ENCODE data around the gene RSPH1.

DNA sequence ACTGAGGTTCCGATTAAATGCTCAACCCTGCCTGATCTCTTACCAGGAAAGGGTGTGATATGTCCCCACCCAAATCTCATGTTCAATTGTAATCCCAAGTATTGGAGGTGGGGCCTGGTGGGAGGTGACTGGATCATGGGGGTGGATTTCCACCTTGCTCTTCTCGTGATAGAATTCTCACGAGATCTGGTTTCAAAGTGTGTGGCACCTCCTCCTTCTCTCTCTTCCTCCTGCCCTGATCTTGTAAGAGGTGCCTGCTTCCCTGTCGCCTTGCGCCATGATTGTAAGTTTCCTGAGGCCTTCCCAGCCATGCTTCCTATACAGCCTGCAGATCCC is 34.9 kb downstream of the RSPH1 start:
- TF ChIP-seq, protein P1, sequence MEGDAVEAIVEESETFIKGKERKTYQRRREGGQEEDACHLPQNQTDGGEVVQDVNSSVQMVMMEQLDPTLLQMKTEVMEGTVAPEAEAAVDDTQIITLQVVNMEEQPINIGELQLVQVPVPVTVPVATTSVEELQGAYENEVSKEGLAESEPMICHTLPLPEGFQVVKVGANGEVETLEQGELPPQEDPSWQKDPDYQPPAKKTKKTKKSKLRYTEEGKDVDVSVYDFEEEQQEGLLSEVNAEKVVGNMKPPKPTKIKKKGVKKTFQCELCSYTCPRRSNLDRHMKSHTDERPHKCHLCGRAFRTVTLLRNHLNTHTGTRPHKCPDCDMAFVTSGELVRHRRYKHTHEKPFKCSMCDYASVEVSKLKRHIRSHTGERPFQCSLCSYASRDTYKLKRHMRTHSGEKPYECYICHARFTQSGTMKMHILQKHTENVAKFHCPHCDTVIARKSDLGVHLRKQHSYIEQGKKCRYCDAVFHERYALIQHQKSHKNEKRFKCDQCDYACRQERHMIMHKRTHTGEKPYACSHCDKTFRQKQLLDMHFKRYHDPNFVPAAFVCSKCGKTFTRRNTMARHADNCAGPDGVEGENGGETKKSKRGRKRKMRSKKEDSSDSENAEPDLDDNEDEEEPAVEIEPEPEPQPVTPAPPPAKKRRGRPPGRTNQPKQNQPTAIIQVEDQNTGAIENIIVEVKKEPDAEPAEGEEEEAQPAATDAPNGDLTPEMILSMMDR (IDR thresholded peaks at IDR 0.05): no peak
- no peak for TF ChIP-seq POLR2A (IDR thresholded peaks at IDR 0.05)

All from upper lobe of left lung (tissue), 4 donors.